ENCODE results near the gene HMCN2. TPM values are rescaled to one million over a fixed set of nuclear protein-coding genes. Genes with fewer than 3 reads are reported as not detected.

The HMCN2 gene
- total RNA-seq, 6 experiments from 2014 or later: under 0.01 to 0.05 (median 0.02) TPM; not detected in 3

- H3K36me3 Mint-ChIP-seq (ENCODE audit: low read depth): peaks cover under 1% of the 10 kb centered on the region; the same call in 1 of the 2 replicates
- peaks cover 40% of the 10 kb centered on the region for H3K4me1 Mint-ChIP-seq (ENCODE audit: low read depth)
- DNase-seq: no peak
- H3K4me3 Mint-ChIP-seq: peak overlapping the region; percentile 85
- peak overlapping the region; percentile 85 for H3K27ac Mint-ChIP-seq
- H3K27me3 Mint-ChIP-seq (ENCODE audit: insufficient read depth): no peaks in the 10 kb centered on the region; the same call in none of the 2 replicates
- H3K9me3 Mint-ChIP-seq: no peaks in the 10 kb centered on the region
- no peak for TF ChIP-seq CTCF (IDR thresholded peaks at IDR 0.05)
Observed at GRCh38 chr9:130447193-130447816, 181.7 kb downstream of the HMCN2 start.

- TF ChIP-seq CTCF (IDR thresholded peaks at IDR 0.05): no peak
- H3K27ac Mint-ChIP-seq: no peak overlapping the region; the same call in 1 of the 2 replicates
- H3K4me1 Mint-ChIP-seq (ENCODE audit: low read depth): peaks cover 41% of the 10 kb centered on the region
- H3K27me3 Mint-ChIP-seq (ENCODE audit: insufficient read depth): peaks cover 1% of the 10 kb centered on the region
- H3K9me3 Mint-ChIP-seq: no peaks in the 10 kb centered on the region
- H3K36me3 Mint-ChIP-seq (ENCODE audit: low read depth): no peaks in the 10 kb centered on the region
- DNase-seq: no peak
- H3K4me3 Mint-ChIP-seq: no peak overlapping the region
Observed at GRCh38 chr9:130448035-130448624, 182.6 kb downstream of the HMCN2 start.

GRCh38 chr9:130448771-130449603, 183.4 kb downstream of the HMCN2 start:
- Mint-ChIP-seq H3K9me3 (no peaks in the 10 kb centered on the region), H3K27ac (no peak overlapping the region), H3K36me3 (ENCODE audit: low read depth) (no peaks in the 10 kb centered on the region), H3K4me1 (ENCODE audit: low read depth) (peaks cover 41% of the 10 kb centered on the region), H3K27me3 (ENCODE audit: insufficient read depth) (peaks cover 1% of the 10 kb centered on the region), H3K4me3 (no peak overlapping the region)
- DNase-seq: no peak
- TF ChIP-seq CTCF (IDR thresholded peaks at IDR 0.05): no peak

GRCh38 chr9:130450344-130451003, 184.9 kb downstream of the HMCN2 start:
- DNase-seq: no peak
- Mint-ChIP-seq H3K27me3 (ENCODE audit: insufficient read depth) (peaks cover 1% of the 10 kb centered on the region), H3K4me1 (ENCODE audit: low read depth) (peaks cover 41% of the 10 kb centered on the region), H3K27ac (no peak overlapping the region), H3K4me3 (no peak overlapping the region), H3K9me3 (no peaks in the 10 kb centered on the region), H3K36me3 (ENCODE audit: low read depth) (no peaks in the 10 kb centered on the region)
- TF ChIP-seq CTCF (IDR thresholded peaks at IDR 0.05): no peak

GRCh38 chr9:130451004-130451390, 185.4 kb downstream of the HMCN2 start:
- H3K27me3 Mint-ChIP-seq (ENCODE audit: insufficient read depth): peaks cover 1% of the 10 kb centered on the region
- no peak for DNase-seq
- no peak overlapping the region for H3K4me3 Mint-ChIP-seq
- H3K36me3 Mint-ChIP-seq (ENCODE audit: low read depth): no peaks in the 10 kb centered on the region
- H3K9me3 Mint-ChIP-seq: no peaks in the 10 kb centered on the region
- peaks cover 35% of the 10 kb centered on the region for H3K4me1 Mint-ChIP-seq (ENCODE audit: low read depth)
- TF ChIP-seq CTCF (IDR thresholded peaks at IDR 0.05): no peak
- no peak overlapping the region for H3K27ac Mint-ChIP-seq
